IMR-90 (cell line): ENCODE results near the gene RASD2. TPM values are rescaled to one million over a fixed set of nuclear protein-coding genes. Genes with fewer than 3 reads are reported as not detected.
A peak's percentile ranks its signal among the peaks of the same experiment; 100 is the strongest.

Experiments
- ATAC-seq: fragments of 200-7000 bp; cut with Tn5 transposase; 2 replicates; pipeline ENCODE4 v1.9.1; 2020; ENCODE audit warnings: low read depth, mild to moderate bottlenecking, moderate library complexity
- Bru-seq: library from RNA; stranded (reverse); fragments of 400-500 nt; gene quantifications from one replicate; lab custom pipeline; 2021; lab: Mats Ljungman, UMichigan
- BruChase-seq, 2 experiments: library from RNA; stranded (reverse); fragments of 400-500 nt; gene quantifications; one replicate each; lab custom pipeline; 2021; lab: Mats Ljungman, UMichigan
- BruUV-seq: library from RNA; stranded (reverse); fragments of 400-500 nt; replicated peaks from 2 replicates; lab custom pipeline; 2021; lab: Mats Ljungman, UMichigan
- CTCF ChIA-PET: fragments of 300-600 bp; formaldehyde crosslinking; extraction: SDS; loops from one replicate; lab custom pipeline; 2021; ENCODE audit warnings: antibody characterized with exemption; lab: Yijun Ruan, JAX
- POLR2A ChIA-PET: fragments of 300-600 bp; sonication (Branson Sonifier 250); formaldehyde crosslinking; loops from one replicate; lab custom pipeline; 2022; ENCODE audit warnings: antibody characterized with exemption; ENCODE audit not compliant: unreplicated experiment; lab: Charles Lee
- DNase-seq: peaks from one replicate; pipeline ENCODE4 v3.0.0; 2013
- H2AFZ ChIP-seq: replicated peaks from 2 replicates; pipeline ENCODE3; 2013; ENCODE audit warnings: low read length, mild to moderate bottlenecking; ENCODE audit not compliant: poor library complexity
- H2AK5ac ChIP-seq: 2 replicates; pipeline ENCODE4 v1.6.1; 2013; ENCODE audit warnings: low read depth, low read length, inconsistent platforms
- H2AK9ac ChIP-seq: replicated peaks from 2 replicates; pipeline ENCODE3; 2013; ENCODE audit warnings: mild to moderate bottlenecking, low read depth, low read length, moderate library complexity; ENCODE audit not compliant: poor library complexity
- H2BK120ac ChIP-seq: 2 replicates; pipeline ENCODE4 v1.6.1; 2013; ENCODE audit warnings: low read depth, low read length, inconsistent platforms
- H2BK15ac ChIP-seq: 3 replicates; pipeline ENCODE4 v1.6.1; 2013; ENCODE audit warnings: low read depth, low read length, inconsistent platforms
- H2BK20ac ChIP-seq: 2 replicates; pipeline ENCODE4 v1.6.1; 2013; ENCODE audit warnings: low read depth, mild to moderate bottlenecking, inconsistent platforms, low read length, moderate library complexity
- H2BK5ac ChIP-seq: 2 replicates; pipeline ENCODE4 v1.6.1; 2013; ENCODE audit warnings: mild to moderate bottlenecking, low read depth, low read length, inconsistent platforms; ENCODE audit not compliant: poor library complexity, severe bottlenecking
- H3K14ac ChIP-seq: replicated peaks from 2 replicates; pipeline ENCODE4 v1.6.1; 2013; ENCODE audit warnings: low read depth, low read length, inconsistent platforms
- H3K18ac ChIP-seq: 2 replicates; pipeline ENCODE4 v1.6.1; 2013; ENCODE audit warnings: low read depth, low read length, control low read depth
- H3K23ac ChIP-seq: 2 replicates; pipeline ENCODE4 v1.6.1; 2013; ENCODE audit warnings: low read depth, low read length, inconsistent platforms
- H3K27ac ChIP-seq: 2 replicates; pipeline ENCODE4 v1.5.1; 2013; ENCODE audit warnings: mild to moderate bottlenecking, control low read depth, low read length; ENCODE audit not compliant: insufficient read depth
- H3K27me3 ChIP-seq: 2 replicates; pipeline ENCODE4 v1.6.1; 2013; ENCODE audit warnings: low read length; ENCODE audit not compliant: control insufficient read depth, insufficient read depth
- H3K36me3 ChIP-seq: 2 replicates; pipeline ENCODE4 v1.6.1; 2013; ENCODE audit warnings: low read length, mixed read lengths; ENCODE audit not compliant: control insufficient read depth, insufficient read depth
- H3K4ac ChIP-seq: 2 replicates; pipeline ENCODE4 v1.6.1; 2013; ENCODE audit warnings: low read depth, low read length, inconsistent platforms
- H3K4me1 ChIP-seq: 2 replicates; pipeline ENCODE4 v1.6.1; 2013; ENCODE audit warnings: low read length, mixed read lengths; ENCODE audit not compliant: control insufficient read depth, insufficient read depth
- H3K4me2 ChIP-seq: 2 replicates; pipeline ENCODE4 v1.6.1; 2013; ENCODE audit warnings: low read depth, mild to moderate bottlenecking, control low read depth, low read length, moderate library complexity
- H3K4me3 ChIP-seq: 2 replicates; pipeline ENCODE4 v1.5.1; 2013; ENCODE audit warnings: low read depth, mild to moderate bottlenecking, control low read depth, low read length, moderate library complexity; ENCODE audit not compliant: insufficient read depth
- H3K56ac ChIP-seq: 2 replicates; pipeline ENCODE4 v1.6.1; 2013; ENCODE audit warnings: low read length, inconsistent platforms; ENCODE audit not compliant: insufficient read depth; ENCODE audit errors: extremely low read depth
- H3K79me1 ChIP-seq, 2 experiments: 2 replicates each; pipeline ENCODE4 v1.6.1; 2013; ENCODE audit warnings: low read length in 2 of 2, inconsistent platforms in 1 of 2, low read depth in 1 of 2
- H3K9ac ChIP-seq: 2 replicates; pipeline ENCODE4 v1.6.1; 2013; ENCODE audit warnings: low read depth, low read length, control low read depth
- H3K9me1 ChIP-seq: 2 replicates; pipeline ENCODE4 v1.6.1; 2013; ENCODE audit warnings: low read length, inconsistent platforms; ENCODE audit not compliant: insufficient read depth
- H3K9me3 ChIP-seq: 2 replicates; pipeline ENCODE4 v1.6.1; 2013; ENCODE audit warnings: low read length; ENCODE audit not compliant: control insufficient read depth, insufficient read depth
- H4K20me1 ChIP-seq: 2 replicates; pipeline ENCODE4 v1.6.1; 2013; ENCODE audit warnings: low read length, inconsistent platforms; ENCODE audit not compliant: insufficient read depth
- H4K5ac ChIP-seq: 2 replicates; pipeline ENCODE4 v1.6.1; 2013; ENCODE audit warnings: mild to moderate bottlenecking, low read depth, low read length, control low read depth
- H4K8ac ChIP-seq, 2 experiments: 2 replicates each; pipeline ENCODE4 v1.6.1; 2013; ENCODE audit warnings: low read depth in 2 of 2, low read length in 2 of 2, control low read depth in 1 of 2, inconsistent platforms in 1 of 2
- H4K91ac ChIP-seq: 2 replicates; pipeline ENCODE4 v1.6.1; 2013; ENCODE audit warnings: low read depth, low read length, inconsistent platforms; ENCODE audit not compliant: insufficient read depth
- CTCF ChIP-seq: conservative IDR thresholded peaks from 2 replicates; pipeline ENCODE4 v1.5.1; 2012; ENCODE audit warnings: mild to moderate bottlenecking, low read depth, low read length, improper control_type of control experiment
- ELK1 ChIP-seq: fragments of 150-350 bp; IDR thresholded peaks from 2 replicates; pipeline ENCODE4 v1.6.1; 2016; ENCODE audit warnings: low read depth, mild to moderate bottlenecking, low read length, moderate library complexity, borderline replicate concordance
- MAZ ChIP-seq: IDR thresholded peaks from 2 replicates; pipeline ENCODE4 v1.6.1; 2012; ENCODE audit warnings: low read depth, mild to moderate bottlenecking, low read length, improper control_type of control experiment, moderate library complexity, borderline replicate concordance
- RFX5 ChIP-seq: IDR thresholded peaks from 2 replicates; pipeline ENCODE4 v1.8.0; 2012; ENCODE audit warnings: low read depth, mild to moderate bottlenecking, low read length, moderate library complexity
- SMC3 ChIP-seq: fragments of 150-350 bp; IDR thresholded peaks from 2 replicates; pipeline ENCODE4 v1.6.1; 2016; ENCODE audit warnings: low read depth, mild to moderate bottlenecking, antibody characterized with exemption, low read length, moderate library complexity
- USF2 ChIP-seq: fragments of 150-350 bp; IDR thresholded peaks from 2 replicates; pipeline ENCODE4 v1.6.1; 2017; ENCODE audit warnings: mild to moderate bottlenecking, antibody characterized with exemption, low read length, low read depth
- WGBS, 2 experiments: methylation state at CpG; one replicate each; pipeline versions ENCODE4 v1.1.5 to v1.1.7; 2013; ENCODE audit warnings: missing lambda C conversion rate in 2 of 2; ENCODE audit not compliant: insufficient read length in 1 of 2; ENCODE audit errors: extremely low coverage in 2 of 2; 5-methylcytosine and 5-hydroxymethylcytosine counted together
- dilution Hi-C: fragments of 300-500 bp; cut with HindIII; formaldehyde crosslinking; loops from one replicate; pipeline ENCODE4 v1.14.3; 2018; ENCODE audit warnings: low sequenced_read_pairs; ENCODE audit not compliant: unreplicated experiment
- in situ Hi-C: fragments of 300-500 bp; cut with MboI; formaldehyde crosslinking; loops from 3 replicates; pipeline ENCODE4 v1.14.3; 2019; ENCODE audit warnings: low sequenced_read_pairs, inconsistent platforms, mixed read lengths
- intact Hi-C: fragments of 100-400 bp; cut with micrococcal nuclease; formaldehyde crosslinking; loops from 2 replicates; pipeline ENCODE4 v1.10.0; 2022
- long read RNA-seq: library from polyadenylated mRNA; unstranded; transcript quantifications from one replicate; pipeline ENCODE4 v2.0.0, GENCODE V29; 2021; ENCODE audit not compliant: unreplicated experiment
- polyA plus RNA-seq, 3 experiments: library from polyadenylated mRNA; depleted of rRNA; stranded (reverse); fragments of >200 nt; gene quantifications; 2 replicates each; pipeline ENCODE4 v1.2.3, GENCODE V29; 2012; ENCODE audit warnings: low replicate concordance in 1 of 3
- total RNA-seq: library from RNA; depleted of rRNA; stranded (reverse); fragments of >200 nt; gene quantifications from 2 replicates; pipeline ENCODE4 v1.2.3, GENCODE V29; 2012; rRNA removed

The RASD2 gene
- under 0.01 TPM in 2 replicates for total RNA-seq
- 0.32 and 0.36 TPM in 2 replicates for polyA plus RNA-seq (2012; rRNA removed)
- 0.21 and 0.26 TPM in 2 replicates for polyA plus RNA-seq (2012; cell fraction: cytosol; rRNA removed)
- 0.42 and 0.53 TPM in 2 replicates for polyA plus RNA-seq (2012; cell fraction: nucleus; rRNA removed; ENCODE audit: low replicate concordance)
- percentile 16 among the genes with signal in this experiment for Bru-seq, nascent RNA
- BruChase-seq, experiment 1, labeled RNA remaining after a 6-hour chase, result percentile 17 among the genes with signal in this experiment
- percentile 17 among the genes with signal in this experiment for BruChase-seq, experiment 2, labeled RNA remaining after a 2-hour chase
- long read RNA-seq, partial matches to known transcripts, result 0 of 1 reads
- long read RNA-seq, other reads (novel, unspliced or antisense), result 0 of 1 reads

GRCh38 chr22:35540595-35541253 lies at the start of gene RASD2:
TSS of gene RASD2 (plus strand) at chr22:35540831. CDS start at chr22:35546810, 5,979 bp downstream.
- ATAC-seq (peak; percentile 56), DNase-seq (peak; percentile 19)
- Histone ChIP-seq H2AK9ac (peak within 1 kb of the TSS; percentile 94), H4K5ac (peak within 1 kb of the TSS; percentile 9; the same call in 1 of the 2 replicates), H3K9ac (peak within 1 kb of the TSS; percentile 68), H4K8ac (peak within 1 kb of the TSS; percentile 61 to 84; a peak in 3 of 4 replicates), H3K18ac (peak within 1 kb of the TSS; percentile 47), H3K27ac (peak within 1 kb of the TSS; percentile 41; the same call in 1 of the 2 replicates), H3K9me1 (peaks cover 13% of the 10 kb centered on the region), H4K20me1 (0 out of 2 replicates have a peak, but pooled peaks cover 5% of the 10 kb centered on the region), H3K56ac (no peak within 1 kb of the TSS; the same call in 1 of the 2 replicates), H3K14ac (peak within 1 kb of the TSS; percentile 45; the same call in 1 of the 2 replicates), H3K4me2 (peak within 1 kb of the TSS; percentile 99), H3K4me3 (peak within 1 kb of the TSS; percentile 85), H2BK20ac (peak within 1 kb of the TSS; percentile 42; the same call in 1 of the 2 replicates), H4K91ac (peak within 1 kb of the TSS; percentile 51; the same call in 1 of the 2 replicates), H3K4ac (peak within 1 kb of the TSS; percentile 62), H2BK5ac (peak within 1 kb of the TSS; percentile 54), H2AFZ (peak within 1 kb of the TSS; percentile 95), H2BK120ac (peak within 1 kb of the TSS; percentile 81), H3K79me1 (no peaks in the 10 kb centered on the region; a peak in 1 of 4 replicates), H2AK5ac (peak within 1 kb of the TSS; percentile 94), H3K23ac (peak within 1 kb of the TSS; percentile 68; the same call in 1 of the 2 replicates), H3K36me3 (no peaks in the 10 kb centered on the region), H3K27me3 (no peaks in the 10 kb centered on the region), H3K9me3 (no peaks in the 10 kb centered on the region), H3K4me1 (peaks cover 16% of the 10 kb centered on the region), H2BK15ac (peak within 1 kb of the TSS; percentile 65; the same call in 1 of the 3 replicates)
- intact Hi-C loops, result no loop called here
- TF ChIP-seq SMC3 (no peak), ELK1 (no peak), MAZ (peak; percentile 13; the same call in 1 of the 2 replicates), CTCF (no peak), USF2 (no peak), RFX5 (no peak)
- in situ Hi-C loops, result no loop called here
- POLR2A ChIA-PET, result no interaction called here
- 1% methylated on average over 14 of the region's 49 CpGs; no CpG with 5 or more reads in 1 of the 2 experiments for WGBS, 2 experiments
- dilution Hi-C loops, result no loop called here
- CTCF ChIA-PET, result interaction anchor here (0.9 kb wide), 1 partner anchor 23 kb away, joined by 3 read pairs; no protein-coding TSS in a partner anchor
- BruUV-seq, result no TSS peak
